Measurements from ENCODE around the gene DMAC1.

Gene DMAC1

GRCh38 chr9:7782400-7783120, 17.0 kb downstream of the DMAC1 start:
- DNase-seq = no peak

GRCh38 chr9:7780261-7780988, 19.2 kb downstream of the DMAC1 start:
- no peak for DNase-seq

- DNase-seq = no peak
These were observed 20.6 kb downstream of the DMAC1 start for GRCh38 chr9:7778851-7779600.

GRCh38 chr9:7777771-7778170, 21.8 kb downstream of the DMAC1 start:
- no peak for DNase-seq

GRCh38 chr9:7770111-7770510, 29.5 kb downstream of the DMAC1 start:
- DNase-seq = no peak

GRCh38 chr9:7762600-7762999, 37.0 kb downstream of the DMAC1 start:
- no peak for DNase-seq

GRCh38 chr9:7760014-7760415, 39.6 kb downstream of the DMAC1 start:
- DNase-seq = no peak

GRCh38 chr9:7756088-7756487, 43.5 kb downstream of the DMAC1 start:
- DNase-seq = no peak

GRCh38 chr9:7752481-7752880, 47.1 kb downstream of the DMAC1 start:
- no peak for DNase-seq

Measured in activated effector memory CD4-positive, alpha-beta T cell treated with anti-CD3 and anti-CD28 coated beads, Interleukin-2, amount 50 U/mL, for 16 hours (primary cell).